ENCODE results near the gene CACNB2.

The CACNB2 gene

DNA sequence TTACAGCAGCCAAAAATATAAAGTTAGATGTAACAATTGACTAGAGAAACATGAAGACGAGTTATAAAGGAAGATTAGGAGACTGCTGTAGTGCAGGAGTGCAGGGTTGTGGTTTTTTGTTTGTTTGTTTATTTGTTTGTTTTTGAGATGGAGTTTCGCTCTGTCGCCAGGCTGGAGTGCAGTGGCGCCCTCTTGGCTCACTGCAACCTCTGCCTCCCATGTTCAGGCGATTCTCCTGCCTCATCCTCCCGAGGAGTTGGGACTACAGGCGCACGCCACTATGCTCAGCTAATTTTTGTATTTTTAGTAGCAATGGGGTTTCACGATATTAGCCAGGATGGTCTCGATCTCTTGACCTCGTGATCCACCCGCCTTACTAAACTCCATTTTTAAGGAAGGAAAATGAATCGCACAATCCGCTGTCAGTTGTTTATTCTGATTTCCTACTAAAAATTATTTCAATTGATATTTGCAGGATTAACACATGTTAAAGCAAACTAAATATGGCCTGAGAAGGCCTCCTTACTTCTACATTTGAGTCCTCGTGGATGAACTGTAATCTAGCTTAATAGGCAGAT is 277.8 kb downstream of the CACNB2 start:
- no peak for DNase-seq (ENCODE audit: low read depth)
- TF ChIP-seq, protein P1, sequence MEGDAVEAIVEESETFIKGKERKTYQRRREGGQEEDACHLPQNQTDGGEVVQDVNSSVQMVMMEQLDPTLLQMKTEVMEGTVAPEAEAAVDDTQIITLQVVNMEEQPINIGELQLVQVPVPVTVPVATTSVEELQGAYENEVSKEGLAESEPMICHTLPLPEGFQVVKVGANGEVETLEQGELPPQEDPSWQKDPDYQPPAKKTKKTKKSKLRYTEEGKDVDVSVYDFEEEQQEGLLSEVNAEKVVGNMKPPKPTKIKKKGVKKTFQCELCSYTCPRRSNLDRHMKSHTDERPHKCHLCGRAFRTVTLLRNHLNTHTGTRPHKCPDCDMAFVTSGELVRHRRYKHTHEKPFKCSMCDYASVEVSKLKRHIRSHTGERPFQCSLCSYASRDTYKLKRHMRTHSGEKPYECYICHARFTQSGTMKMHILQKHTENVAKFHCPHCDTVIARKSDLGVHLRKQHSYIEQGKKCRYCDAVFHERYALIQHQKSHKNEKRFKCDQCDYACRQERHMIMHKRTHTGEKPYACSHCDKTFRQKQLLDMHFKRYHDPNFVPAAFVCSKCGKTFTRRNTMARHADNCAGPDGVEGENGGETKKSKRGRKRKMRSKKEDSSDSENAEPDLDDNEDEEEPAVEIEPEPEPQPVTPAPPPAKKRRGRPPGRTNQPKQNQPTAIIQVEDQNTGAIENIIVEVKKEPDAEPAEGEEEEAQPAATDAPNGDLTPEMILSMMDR (IDR thresholded peaks at IDR 0.05; ENCODE audit: low read depth, low read length) = no peak
- TF ChIP-seq, protein P2, sequence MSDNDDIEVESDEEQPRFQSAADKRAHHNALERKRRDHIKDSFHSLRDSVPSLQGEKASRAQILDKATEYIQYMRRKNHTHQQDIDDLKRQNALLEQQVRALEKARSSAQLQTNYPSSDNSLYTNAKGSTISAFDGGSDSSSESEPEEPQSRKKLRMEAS (IDR thresholded peaks at IDR 0.05; ENCODE audit: low read depth, low read length) = no peak
- TF ChIP-seq POLR2A (IDR thresholded peaks at IDR 0.05; ENCODE audit: extremely low read depth, insufficient read length) = no peak
- no peak for TF ChIP-seq MYC (IDR thresholded peaks at IDR 0.05; ENCODE audit: low read depth, low read length)
- no peak overlapping the region for H3K4me3 ChIP-seq (ENCODE audit: low read depth, low read length)

DNA sequence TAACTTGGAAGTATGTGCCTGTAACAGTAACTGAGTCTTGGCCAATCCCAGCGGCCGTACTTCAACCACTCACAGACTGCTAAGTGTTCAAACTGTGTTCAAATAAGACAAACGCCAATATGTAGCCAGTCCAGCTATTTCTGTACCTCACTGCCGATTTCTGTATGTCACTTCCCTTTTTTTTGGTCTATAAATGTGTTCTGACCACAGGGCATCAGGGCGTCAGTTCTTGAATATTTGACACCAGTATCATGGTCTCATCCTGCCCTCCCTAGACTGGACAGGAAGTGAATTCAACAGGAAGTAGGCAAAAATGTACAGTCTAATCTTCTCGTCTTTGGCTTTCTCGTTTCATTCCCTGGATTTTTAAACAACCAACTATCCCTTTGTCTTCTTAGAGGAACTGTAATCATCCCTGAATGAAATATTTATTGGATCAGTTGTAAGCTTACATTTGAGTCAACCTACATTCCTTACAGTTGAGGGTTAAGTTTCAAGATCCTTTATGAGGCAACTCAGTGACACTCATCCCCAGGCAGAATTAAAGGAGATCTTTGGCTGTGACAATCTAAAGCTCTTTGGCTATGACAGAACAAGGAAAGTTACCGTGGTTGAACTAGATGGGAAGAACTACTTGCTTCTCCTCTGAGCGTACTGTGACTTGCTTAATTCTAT is 278.5 kb downstream of the CACNB2 start:
- no peak overlapping the region for H3K4me3 ChIP-seq (ENCODE audit: low read depth, low read length)
- TF ChIP-seq, protein P2 (IDR thresholded peaks at IDR 0.05; ENCODE audit: low read depth, low read length) = no peak
- TF ChIP-seq, protein P1 (IDR thresholded peaks at IDR 0.05; ENCODE audit: low read depth, low read length) = no peak
- TF ChIP-seq MYC (IDR thresholded peaks at IDR 0.05; ENCODE audit: low read depth, low read length) (no peak), POLR2A (IDR thresholded peaks at IDR 0.05; ENCODE audit: extremely low read depth, insufficient read length) (no peak)
- DNase-seq (ENCODE audit: low read depth) = peak; percentile 73

DNA sequence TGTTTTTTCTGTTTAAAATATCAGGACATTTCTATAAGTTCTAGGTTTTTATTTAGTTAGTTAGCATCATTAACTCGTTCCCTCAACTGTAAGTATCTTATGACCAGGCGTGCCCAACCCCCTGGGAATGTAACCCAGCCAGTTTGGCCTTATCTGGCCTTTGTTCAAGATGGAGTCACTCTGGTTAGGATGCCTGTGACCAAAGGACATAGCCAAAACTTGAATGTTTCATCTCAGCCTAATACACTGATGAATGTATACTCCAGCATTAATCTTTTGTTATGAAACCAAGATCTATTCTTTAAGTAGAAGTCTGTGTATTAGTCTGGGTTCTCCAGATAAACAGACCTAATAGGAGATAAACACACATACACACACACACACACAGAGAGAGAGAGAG is 279.7 kb downstream of the CACNB2 start:
- H3K4me3 ChIP-seq (ENCODE audit: low read depth, low read length) = no peak overlapping the region
- TF ChIP-seq POLR2A (IDR thresholded peaks at IDR 0.05; ENCODE audit: extremely low read depth, insufficient read length) = no peak
- TF ChIP-seq MYC (IDR thresholded peaks at IDR 0.05; ENCODE audit: low read depth, low read length) = no peak
- TF ChIP-seq, protein P1 (IDR thresholded peaks at IDR 0.05; ENCODE audit: low read depth, low read length) = no peak
- TF ChIP-seq, protein P2 (IDR thresholded peaks at IDR 0.05; ENCODE audit: low read depth, low read length) = no peak
- DNase-seq (ENCODE audit: low read depth) = no peak

DNA sequence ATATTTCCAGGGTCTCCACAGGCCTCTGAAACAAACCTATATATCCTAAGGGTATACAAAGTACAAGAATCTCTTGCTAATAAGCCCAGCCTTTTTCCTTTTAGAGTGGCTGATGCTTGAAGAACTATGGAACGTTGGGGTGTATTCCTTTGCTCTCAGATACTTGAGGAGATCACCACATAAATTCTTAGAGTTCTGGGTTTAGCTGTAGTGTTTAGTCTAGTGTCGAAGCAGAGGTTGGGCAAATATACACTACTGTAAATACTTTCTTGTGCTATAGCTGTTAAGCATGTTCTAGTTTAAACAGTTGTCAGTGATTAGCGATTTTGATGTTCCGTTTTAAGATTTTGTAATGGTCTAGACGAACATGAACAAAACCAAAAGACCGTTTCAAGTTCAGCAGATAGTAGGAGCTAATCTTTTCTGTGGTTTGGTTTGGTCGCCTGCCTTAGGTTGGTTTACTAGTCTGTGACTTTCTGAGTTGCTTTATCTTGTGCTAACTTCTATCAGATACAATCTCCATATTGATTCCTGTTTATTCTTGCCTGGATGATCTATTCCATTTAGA is 281.6 kb downstream of the CACNB2 start:
- TF ChIP-seq POLR2A (IDR thresholded peaks at IDR 0.05; ENCODE audit: extremely low read depth, insufficient read length) (no peak), MYC (IDR thresholded peaks at IDR 0.05; ENCODE audit: low read depth, low read length) (no peak)
- TF ChIP-seq, protein P1 (IDR thresholded peaks at IDR 0.05; ENCODE audit: low read depth, low read length) = no peak
- TF ChIP-seq, protein P2 (IDR thresholded peaks at IDR 0.05; ENCODE audit: low read depth, low read length) = no peak

DNA sequence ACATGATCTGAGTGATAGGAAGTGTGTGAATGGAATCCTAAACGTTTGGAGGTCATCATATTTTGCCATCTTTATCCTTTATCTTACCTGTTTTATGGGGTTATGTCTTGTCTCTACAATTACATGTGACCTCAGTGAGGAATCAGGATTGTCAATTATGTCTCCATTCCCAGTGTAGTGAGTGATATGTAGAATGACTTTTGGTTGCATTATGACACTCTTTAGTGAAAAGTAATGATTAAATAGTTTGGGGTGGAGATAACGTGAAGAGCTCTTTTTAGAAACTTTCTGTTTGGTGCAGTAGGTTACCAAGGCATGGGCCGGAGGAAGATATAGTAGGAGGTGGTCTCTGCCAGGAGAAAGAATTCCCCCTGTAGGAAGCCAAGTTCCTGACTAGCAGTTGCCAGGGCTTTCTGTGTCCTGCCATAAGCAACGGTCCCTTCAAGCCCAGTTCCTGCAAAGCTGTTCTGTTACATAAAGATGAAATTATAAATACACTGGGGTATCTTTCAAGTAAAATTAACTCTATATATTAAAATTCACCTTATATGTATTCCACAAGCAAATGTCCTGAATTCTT is 282.9 kb downstream of the CACNB2 start:
- TF ChIP-seq, protein P1 (IDR thresholded peaks at IDR 0.05; ENCODE audit: low read depth, low read length) = no peak
- TF ChIP-seq MYC (IDR thresholded peaks at IDR 0.05; ENCODE audit: low read depth, low read length) (no peak), POLR2A (IDR thresholded peaks at IDR 0.05; ENCODE audit: extremely low read depth, insufficient read length) (no peak)
- TF ChIP-seq, protein P2 (IDR thresholded peaks at IDR 0.05; ENCODE audit: low read depth, low read length) = no peak
- no peak overlapping the region for H3K4me3 ChIP-seq (ENCODE audit: low read depth, low read length)
- DNase-seq (ENCODE audit: low read depth) = no peak

More for the DNA sequence above, 281.6 kb downstream of the CACNB2 start:
- H3K4me3 ChIP-seq (ENCODE audit: low read depth, low read length) = no peak overlapping the region
- no peak for DNase-seq (ENCODE audit: low read depth)

Data from NB4 (cell line).